ENCODE data around the gene CES3.

CES3 gene

GRCh38 chr16:66932076-66932475, 29.0 kb upstream of the CES3 start:
- H3K27ac ChIP-seq = no peak overlapping the region
- TF ChIP-seq ZFX (IDR thresholded peaks at IDR 0.05; ENCODE audit: borderline replicate concordance) (no peak), CTCF (IDR thresholded peaks at IDR 0.05) (no peak)

- H3K27ac ChIP-seq = peak overlapping the region; percentile 70
- TF ChIP-seq ZFX (IDR thresholded peaks at IDR 0.05; ENCODE audit: borderline replicate concordance) (no peak), CTCF (IDR thresholded peaks at IDR 0.05) (no peak)
These were observed 27.3 kb upstream of the CES3 start for GRCh38 chr16:66933776-66934137.

- peak within 1 kb of the TSS; percentile 70 for H3K27ac ChIP-seq
- TF ChIP-seq ZFX (IDR thresholded peaks at IDR 0.05; ENCODE audit: borderline replicate concordance) (no peak), CTCF (IDR thresholded peaks at IDR 0.05) (no peak)
These were observed 26.8 kb upstream of the CES3 start, which contains the start of gene CIAO2B for GRCh38 chr16:66934138-66934838. TSS of gene CIAO2B (minus strand) at chr16:66934402. CDS start at chr16:66934364, 38 bp downstream.

- peak overlapping the region; percentile 70 for H3K27ac ChIP-seq
These were observed 26.2 kb upstream of the CES3 start for GRCh38 chr16:66934839-66935313.

GRCh38 chr16:66935314-66936011, 25.6 kb upstream of the CES3 start, which contains the start of gene CES2:
TSS of gene CES2 (plus strand) at chr16:66935516. CDS start at chr16:66935636, 120 bp downstream.
- TF ChIP-seq ZFX (IDR thresholded peaks at IDR 0.05; ENCODE audit: borderline replicate concordance) (no peak), CTCF (IDR thresholded peaks at IDR 0.05) (no peak)
- peak within 1 kb of the TSS; percentile 70 for H3K27ac ChIP-seq

GRCh38 chr16:66936462-66936861, 24.6 kb upstream of the CES3 start:
- TF ChIP-seq ZFX (IDR thresholded peaks at IDR 0.05; ENCODE audit: borderline replicate concordance) (no peak), CTCF (IDR thresholded peaks at IDR 0.05) (no peak)
- H3K27ac ChIP-seq = no peak overlapping the region

- H3K27ac ChIP-seq = no peak overlapping the region
- no peak for TF ChIP-seq ZFX (IDR thresholded peaks at IDR 0.05; ENCODE audit: borderline replicate concordance)
- no peak for TF ChIP-seq CTCF (IDR thresholded peaks at IDR 0.05)
These were observed 24.0 kb upstream of the CES3 start for GRCh38 chr16:66936889-66937554.
